Astrocyte of the spinal cord (primary cell): ENCODE measurements around the gene UBAP1.
"Not testable (repeated sequence)": the region's sequence is repeated elsewhere in the genome, so short reads cannot be mapped to it uniquely, and the experiment has no call there.

Experiments
- DNase-seq: peaks from one replicate; pipeline ENCODE4 v3.0.0; 2011; ENCODE audit warnings: low read depth, low spot score
- H3K4me3 ChIP-seq: 2 replicates; pipeline ENCODE4 v1.5.1; 2011; ENCODE audit warnings: low read depth, mild to moderate bottlenecking, low read length, moderate library complexity
- in situ Hi-C: cut with HindIII; loops from 2 replicates; pipeline ENCODE4 v1.10.0; 2017; ENCODE audit warnings: low sequenced_read_pairs
- TF ChIP-seq, protein P1 (sequence below): IDR thresholded peaks from 2 replicates; pipeline ENCODE4 v1.5.1; 2012; ENCODE audit warnings: low read depth, mild to moderate bottlenecking, low read length, inconsistent platforms

The UBAP1 gene

DNA sequence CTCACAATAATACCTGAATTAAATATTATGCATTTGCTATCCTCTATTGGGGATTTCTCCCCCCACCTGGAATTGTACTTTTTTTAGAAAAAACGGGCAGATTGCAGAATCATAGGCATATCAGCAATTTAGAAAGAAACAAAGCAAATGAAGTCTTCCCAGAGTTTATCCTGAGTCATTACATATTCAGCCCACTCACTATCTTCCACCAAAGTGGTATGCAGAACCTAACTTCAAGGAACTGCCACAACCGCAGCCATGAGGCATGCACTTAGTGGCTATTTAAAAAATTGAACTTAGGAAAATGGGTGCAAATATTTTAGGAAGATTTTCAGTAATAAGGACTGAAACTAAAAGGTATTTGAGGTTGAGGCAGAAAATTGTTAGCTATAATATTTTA is 48.6 kb downstream of the UBAP1 start:
- TF ChIP-seq, protein P1, sequence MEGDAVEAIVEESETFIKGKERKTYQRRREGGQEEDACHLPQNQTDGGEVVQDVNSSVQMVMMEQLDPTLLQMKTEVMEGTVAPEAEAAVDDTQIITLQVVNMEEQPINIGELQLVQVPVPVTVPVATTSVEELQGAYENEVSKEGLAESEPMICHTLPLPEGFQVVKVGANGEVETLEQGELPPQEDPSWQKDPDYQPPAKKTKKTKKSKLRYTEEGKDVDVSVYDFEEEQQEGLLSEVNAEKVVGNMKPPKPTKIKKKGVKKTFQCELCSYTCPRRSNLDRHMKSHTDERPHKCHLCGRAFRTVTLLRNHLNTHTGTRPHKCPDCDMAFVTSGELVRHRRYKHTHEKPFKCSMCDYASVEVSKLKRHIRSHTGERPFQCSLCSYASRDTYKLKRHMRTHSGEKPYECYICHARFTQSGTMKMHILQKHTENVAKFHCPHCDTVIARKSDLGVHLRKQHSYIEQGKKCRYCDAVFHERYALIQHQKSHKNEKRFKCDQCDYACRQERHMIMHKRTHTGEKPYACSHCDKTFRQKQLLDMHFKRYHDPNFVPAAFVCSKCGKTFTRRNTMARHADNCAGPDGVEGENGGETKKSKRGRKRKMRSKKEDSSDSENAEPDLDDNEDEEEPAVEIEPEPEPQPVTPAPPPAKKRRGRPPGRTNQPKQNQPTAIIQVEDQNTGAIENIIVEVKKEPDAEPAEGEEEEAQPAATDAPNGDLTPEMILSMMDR = no peak
- no peak overlapping the region for H3K4me3 ChIP-seq
- in situ Hi-C loops = no loop called here
- peak; percentile 40 for DNase-seq

DNA sequence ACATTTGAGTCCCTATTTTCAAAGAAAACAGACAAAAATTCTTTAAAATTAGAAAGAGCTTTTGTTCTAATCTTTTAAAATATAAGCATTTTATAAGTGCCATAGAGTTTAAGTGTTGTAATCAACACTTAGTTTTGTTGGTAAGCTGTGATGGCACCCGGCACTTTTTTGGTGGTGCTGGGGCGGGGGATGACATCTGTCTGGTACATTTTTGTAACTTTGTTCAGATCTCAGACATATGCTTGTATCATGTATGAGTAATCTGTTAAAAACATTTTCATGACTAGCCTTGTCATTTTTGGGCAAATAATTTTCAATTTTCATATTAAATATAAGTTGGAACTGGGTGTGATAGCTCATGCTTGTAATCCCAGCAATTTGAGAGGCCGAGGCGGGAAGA is 51.7 kb downstream of the UBAP1 start:
- DNase-seq = no peak
- TF ChIP-seq, protein P1 = no peak
- H3K4me3 ChIP-seq = no peak overlapping the region
- in situ Hi-C loops = no loop called here

DNA sequence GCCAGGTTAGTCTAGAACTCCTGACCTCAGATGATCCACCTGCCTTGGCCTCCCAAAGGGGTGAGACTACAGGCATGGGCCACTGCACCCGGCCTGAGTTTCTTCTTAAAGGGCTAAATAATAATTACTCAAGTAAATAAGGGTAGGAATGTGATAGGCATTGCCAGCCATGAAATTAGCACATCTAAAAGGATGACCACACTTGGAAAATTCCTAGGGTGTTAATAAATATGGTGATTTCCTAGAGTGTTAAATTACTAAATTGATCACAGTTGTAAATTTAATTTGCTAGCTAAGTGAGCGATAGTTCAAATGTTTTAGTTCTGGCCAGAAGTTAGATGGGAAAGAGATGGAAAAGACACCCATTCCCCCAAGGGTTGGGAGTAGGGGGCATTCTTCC is 53.4 kb downstream of the UBAP1 start:
- H3K4me3 ChIP-seq = no peak overlapping the region
- in situ Hi-C loops = no loop called here
- TF ChIP-seq, protein P1 = no peak
- no peak for DNase-seq

DNA sequence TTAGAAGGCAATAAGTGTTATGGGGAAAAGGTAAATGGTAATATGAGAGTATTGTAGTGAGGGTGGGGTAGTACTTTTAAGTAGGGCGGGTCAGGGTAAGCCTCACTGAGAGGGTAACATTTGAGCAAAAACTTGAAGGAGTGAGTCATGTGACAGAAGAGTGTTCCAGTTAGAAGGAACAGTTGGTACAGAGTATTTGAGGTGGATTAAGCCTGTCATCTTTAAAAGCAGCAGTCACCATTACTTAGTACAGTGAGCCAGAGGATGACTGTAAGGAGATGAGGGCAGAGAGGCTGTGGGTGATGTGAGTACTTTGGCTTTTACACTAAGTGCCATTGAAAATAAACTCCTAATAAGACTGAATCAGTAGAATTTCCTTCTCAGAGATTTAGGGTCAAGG is 54.8 kb downstream of the UBAP1 start:
- no peak overlapping the region for H3K4me3 ChIP-seq
- TF ChIP-seq, protein P1 = no peak
- no peak for DNase-seq
- in situ Hi-C loops = no loop called here

DNA sequence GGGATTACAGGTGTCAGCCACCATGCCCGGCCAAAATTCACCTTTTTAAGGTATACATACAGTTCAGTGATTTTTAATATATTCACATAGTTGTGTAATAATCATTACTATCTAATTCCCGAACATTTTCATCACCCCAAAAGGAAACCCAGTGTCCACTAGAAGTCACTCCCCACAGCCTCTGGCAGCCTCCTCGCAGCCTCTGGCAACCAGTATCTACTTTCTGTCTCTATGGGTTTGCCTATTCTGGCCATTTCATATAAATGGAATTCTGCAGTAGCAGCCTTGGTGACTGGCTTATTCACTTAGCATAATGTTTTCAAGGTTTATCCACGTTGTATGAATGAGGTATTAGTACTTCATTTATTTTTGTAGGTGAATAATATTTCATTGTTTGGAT is 59.0 kb downstream of the UBAP1 start:
- no peak for DNase-seq
- H3K4me3 ChIP-seq = no peak overlapping the region
- in situ Hi-C loops = no loop called here
- TF ChIP-seq, protein P1 = no peak

DNA sequence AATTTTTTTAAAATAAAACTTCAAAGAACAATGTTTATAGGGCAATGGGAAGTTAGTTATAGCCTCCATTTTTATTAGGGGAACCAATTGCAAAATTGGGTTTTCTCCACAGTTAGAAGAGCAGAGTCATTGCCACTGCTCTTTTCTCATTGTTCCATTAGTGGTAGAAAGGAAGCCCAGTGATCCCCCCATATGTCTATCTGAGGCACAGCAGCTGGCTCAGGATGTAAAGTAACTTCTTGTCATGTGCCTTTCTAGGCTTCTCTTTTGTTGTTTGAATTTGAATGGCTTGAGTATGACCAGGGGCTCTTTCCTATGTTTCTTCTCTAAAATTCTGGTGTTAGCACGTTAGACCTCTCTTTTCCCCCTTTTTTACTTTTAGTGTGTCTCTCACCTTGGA is 61.2 kb downstream of the UBAP1 start:
- in situ Hi-C loops = no loop called here
- no peak for DNase-seq
- H3K4me3 ChIP-seq = no peak overlapping the region
- TF ChIP-seq, protein P1 = no peak

DNA sequence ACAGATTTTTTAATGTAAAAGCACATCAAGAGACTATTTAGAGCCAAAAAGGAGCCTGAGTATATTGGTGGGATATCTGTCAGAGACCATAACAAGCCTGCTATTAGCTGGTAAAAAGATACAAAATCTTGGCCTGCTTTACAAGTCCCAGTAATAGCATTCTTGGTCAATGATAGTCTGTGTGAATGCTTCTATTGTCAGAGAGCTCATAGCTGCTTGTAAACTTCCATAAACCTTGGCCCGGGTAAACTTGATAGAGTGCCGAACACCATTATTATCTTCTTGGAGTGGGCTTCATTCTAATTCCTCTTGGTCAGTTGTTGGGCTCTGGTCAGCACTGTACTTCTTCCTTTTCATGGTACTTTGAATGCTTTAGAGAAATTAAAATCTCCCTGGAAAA is 64.0 kb downstream of the UBAP1 start:
- DNase-seq = no peak
- in situ Hi-C loops = no loop called here
- no peak overlapping the region for H3K4me3 ChIP-seq
- TF ChIP-seq, protein P1 = no peak

DNA sequence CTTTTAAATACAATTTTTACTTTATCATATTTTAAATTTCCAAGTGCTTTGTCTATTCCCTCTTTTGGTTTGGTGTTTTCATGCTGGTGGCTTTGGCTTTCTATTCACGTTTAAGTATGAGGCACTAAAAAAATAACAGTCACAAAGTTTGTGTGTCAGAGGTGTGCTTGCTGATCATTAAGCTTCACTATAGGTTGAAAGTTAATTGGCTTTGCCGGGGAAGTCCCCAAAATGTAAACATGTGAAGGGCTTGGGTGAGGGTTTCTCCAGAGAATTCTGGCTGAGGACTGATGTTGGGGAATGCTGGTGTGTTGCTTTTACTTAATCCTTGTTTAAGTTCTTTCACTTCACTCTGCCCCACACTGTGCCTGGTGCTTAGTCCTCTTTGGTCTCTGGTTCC is 66.4 kb downstream of the UBAP1 start:
- H3K4me3 ChIP-seq, DNase-seq, in situ Hi-C loops: not testable (repeated sequence)
